Caco-2 (cell line): ENCODE data around the gene ANKRA2. TPM values are rescaled to one million over a fixed set of nuclear protein-coding genes. Genes with fewer than 3 reads are reported as not detected.
"Not testable (repeated sequence)": the region's sequence is repeated elsewhere in the genome, so short reads cannot be mapped to it uniquely, and the experiment has no call there.

ENCODE experiments used
- BruUV-seq: library from RNA; stranded (reverse); fragments of 400-500 nt; replicated peaks from 2 replicates; lab custom pipeline; 2021; lab: Mats Ljungman, UMichigan
- CTCF ChIA-PET: fragments of 300-600 bp; sonication (Branson Sonifier 250); formaldehyde crosslinking; loops from one replicate; lab custom pipeline; 2022; ENCODE audit warnings: antibody characterized with exemption; lab: Charles Lee
- POLR2A ChIA-PET: fragments of 300-600 bp; sonication (Branson Sonifier 250); formaldehyde crosslinking; loops from one replicate; lab custom pipeline; 2022; ENCODE audit warnings: antibody characterized with exemption; lab: Charles Lee
- DNase-seq, 2 experiments: peaks; one replicate each; pipeline versions ENCODE4 v3.0.0 to v3.0.0-alpha.2; 2020 to 2022
- H3K27me3 ChIP-seq: replicated peaks from 2 replicates; pipeline ENCODE4 v1.6.0; 2011; ENCODE audit warnings: low read length; ENCODE audit not compliant: control insufficient read depth, insufficient read depth
- H3K36me3 ChIP-seq: 2 replicates; pipeline ENCODE4 v1.5.1; 2011; ENCODE audit warnings: low read length; ENCODE audit not compliant: control insufficient read depth, insufficient read depth
- H3K4me1 ChIP-seq: fragments of 250-450 bp; sonication (Bioruptor Pico); 2 replicates; pipeline ENCODE4 v1.5.1; 2020; ENCODE audit warnings: mild to moderate bottlenecking
- H3K4me3 ChIP-seq: 2 replicates; pipeline ENCODE4 v1.5.1; 2011; ENCODE audit warnings: low read depth, mild to moderate bottlenecking, control low read depth, low read length
- H3K9me3 ChIP-seq: fragments of 250-450 bp; sonication (Bioruptor Pico); 2 replicates; pipeline ENCODE4 v1.5.1; 2020; ENCODE audit warnings: mild to moderate bottlenecking, moderate library complexity
- H3K27ac Mint-ChIP-seq: one replicate; pipeline ENCODE4 v1.8.0; 2022; ENCODE audit warnings: mixed read lengths; ENCODE audit not compliant: unreplicated experiment
- H3K27me3 Mint-ChIP-seq: one replicate; pipeline ENCODE4 v1.8.0; 2022; ENCODE audit warnings: mixed read lengths; ENCODE audit not compliant: insufficient read depth, unreplicated experiment
- H3K36me3 Mint-ChIP-seq: one replicate; pipeline ENCODE4 v1.8.0; 2022; ENCODE audit warnings: mild to moderate bottlenecking, mixed read lengths; ENCODE audit not compliant: insufficient read depth, unreplicated experiment
- H3K4me1 Mint-ChIP-seq: one replicate; pipeline ENCODE4 v1.8.0; 2022; ENCODE audit warnings: low read depth, mixed read lengths; ENCODE audit not compliant: unreplicated experiment
- H3K4me3 Mint-ChIP-seq: one replicate; pipeline ENCODE4 v1.8.0; 2022; ENCODE audit warnings: mild to moderate bottlenecking, moderate library complexity, mixed read lengths; ENCODE audit not compliant: unreplicated experiment
- H3K9me3 Mint-ChIP-seq: one replicate; pipeline ENCODE4 v1.8.0; 2022; ENCODE audit warnings: mixed read lengths; ENCODE audit not compliant: unreplicated experiment
- CTCF ChIP-seq, 2 experiments: fragments of 200-600 bp in 1 of 2; IDR thresholded peaks; 1 replicate in 1 of 2; 2 replicates in 1 of 2; pipeline versions ENCODE4 v1.5.1 to v1.8.0; 2011 to 2022; ENCODE audit warnings: antibody characterized with exemption in 1 of 2, control low read depth in 1 of 2, inconsistent platforms in 1 of 2, low read depth in 1 of 2, low read length in 1 of 2, mild to moderate bottlenecking in 1 of 2, moderate library complexity in 1 of 2; ENCODE audit not compliant: insufficient read depth in 1 of 2, severe bottlenecking in 1 of 2, unreplicated experiment in 1 of 2
- intact Hi-C: fragments of 100-400 bp; cut with micrococcal nuclease; formaldehyde crosslinking; loops from one replicate; pipeline ENCODE4 v1.10.0; 2022; ENCODE audit not compliant: unreplicated experiment
- total RNA-seq: library from RNA; stranded (reverse); gene quantifications from 2 replicates; pipeline ENCODE4 v1.2.3, GENCODE V29; 2022

ANKRA2 gene
- total RNA-seq, 1 experiment from 2014 or later, result 10.2 TPM

GRCh38 chr5:73515232-73515631 lies 50.2 kb downstream of the ANKRA2 start:
- no peaks in the 10 kb centered on the region for H3K27me3 ChIP-seq
- Mint-ChIP-seq H3K4me1 (no peaks in the 10 kb centered on the region), H3K36me3 (no peaks in the 10 kb centered on the region), H3K27ac (no peak overlapping the region), H3K27me3 (no peaks in the 10 kb centered on the region), H3K4me3 (no peak overlapping the region), H3K9me3 (no peaks in the 10 kb centered on the region)
- no TSS peak for BruUV-seq
- no peaks in the 10 kb centered on the region for H3K9me3 ChIP-seq
- intact Hi-C loops, result no loop called here
- H3K4me1 ChIP-seq, result peaks cover under 1% of the 10 kb centered on the region; the same call in 1 of the 2 replicates
- H3K36me3 ChIP-seq, result no peaks in the 10 kb centered on the region
- no peak for TF ChIP-seq CTCF (IDR thresholded peaks at IDR 0.05; ENCODE audit: insufficient read depth in 1 of 2, low read depth in 1 of 2, low read length in 1 of 2, severe bottlenecking in 1 of 2, unreplicated experiment in 1 of 2)
- DNase-seq, result no peak
- POLR2A ChIA-PET, result no interaction called here
- CTCF ChIA-PET, result no interaction called here
- no peak overlapping the region for H3K4me3 ChIP-seq

- H3K4me1 Mint-ChIP-seq, result peaks cover 8% of the 10 kb centered on the region
- no TSS peak for BruUV-seq
- no peaks in the 10 kb centered on the region for H3K9me3 ChIP-seq
- H3K27me3 Mint-ChIP-seq, result no peaks in the 10 kb centered on the region
- intact Hi-C loops, result no loop called here
- H3K27ac Mint-ChIP-seq, result no peak overlapping the region
- no peaks in the 10 kb centered on the region for H3K36me3 ChIP-seq
- H3K27me3 ChIP-seq, result no peaks in the 10 kb centered on the region
- H3K4me3 ChIP-seq, result no peak overlapping the region
- peaks cover 7% of the 10 kb centered on the region; the same call in 1 of the 2 replicates for H3K4me1 ChIP-seq
- CTCF ChIA-PET, result no interaction called here
- H3K9me3 Mint-ChIP-seq, result no peaks in the 10 kb centered on the region
- POLR2A ChIA-PET, result no interaction called here
- DNase-seq, result no peak
- H3K36me3 Mint-ChIP-seq, result no peaks in the 10 kb centered on the region
- TF ChIP-seq CTCF (IDR thresholded peaks at IDR 0.05; ENCODE audit: insufficient read depth in 1 of 2, low read depth in 1 of 2, low read length in 1 of 2, severe bottlenecking in 1 of 2, unreplicated experiment in 1 of 2), result no peak
- no peak overlapping the region for H3K4me3 Mint-ChIP-seq
These were observed 51.0 kb downstream of the ANKRA2 start for GRCh38 chr5:73514418-73514817.

GRCh38 chr5:73513996-73514395 lies 51.4 kb downstream of the ANKRA2 start:
- H3K4me1 ChIP-seq, result peaks cover 7% of the 10 kb centered on the region; the same call in 1 of the 2 replicates
- no peaks in the 10 kb centered on the region for H3K27me3 ChIP-seq
- Mint-ChIP-seq H3K4me1 (peaks cover 8% of the 10 kb centered on the region), H3K36me3 (no peaks in the 10 kb centered on the region), H3K4me3 (no peak overlapping the region), H3K27ac (no peak overlapping the region), H3K27me3 (no peaks in the 10 kb centered on the region), H3K9me3 (no peaks in the 10 kb centered on the region)
- no peaks in the 10 kb centered on the region for H3K9me3 ChIP-seq
- no peak overlapping the region for H3K4me3 ChIP-seq
- H3K36me3 ChIP-seq, result no peaks in the 10 kb centered on the region
- ChIA-PET CTCF (no interaction called here), POLR2A (no interaction called here)
- no peak for DNase-seq
- TF ChIP-seq CTCF (IDR thresholded peaks at IDR 0.05; ENCODE audit: insufficient read depth in 1 of 2, low read depth in 1 of 2, low read length in 1 of 2, severe bottlenecking in 1 of 2, unreplicated experiment in 1 of 2), result no peak
- BruUV-seq, result no TSS peak
- intact Hi-C loops, result no loop called here

- H3K36me3 ChIP-seq, H3K4me1 ChIP-seq, BruUV-seq, intact Hi-C loops, H3K4me3 ChIP-seq, H3K27me3 Mint-ChIP-seq, DNase-seq, POLR2A ChIA-PET, H3K4me3 Mint-ChIP-seq, H3K9me3 Mint-ChIP-seq, H3K9me3 ChIP-seq, H3K27me3 ChIP-seq, H3K4me1 Mint-ChIP-seq, H3K27ac Mint-ChIP-seq: not testable (repeated sequence)
- CTCF ChIA-PET, result interaction anchor here (1.1 kb wide), 1 partner anchor 11 kb away, joined by 3 read pairs; no protein-coding TSS in a partner anchor
- H3K36me3 Mint-ChIP-seq, result peaks cover 23% of the 10 kb centered on the region
These were observed 56.9 kb downstream of the ANKRA2 start for GRCh38 chr5:73508521-73508920.
